Activated naive CD8-positive, alpha-beta T cell treated with anti-CD3 and anti-CD28 coated beads, Interleukin-2, amount 10 ng/mL, durations not matched to agents 7 days and 5 days (primary cell): ENCODE measurements around the gene ARHGEF19. TPM values are rescaled to one million over a fixed set of nuclear protein-coding genes. Genes with fewer than 3 reads are reported as not detected.
A peak's percentile ranks its signal among the peaks of the same experiment; 100 is the strongest.

Experiments
- ATAC-seq: fragments of 150-1000 bp; cut with Tn5 transposase; one replicate; pipeline ENCODE4 v1.10.0; 2021; ENCODE audit warnings: low read depth, moderate library complexity
- POLR2A ChIA-PET: fragments of 350-600 bp; sonication (Branson Sonifier 250); formaldehyde crosslinking; loops from one replicate; lab custom pipeline; 2021; ENCODE audit warnings: antibody characterized with exemption; lab: Charles Lee
- DNase-seq: peaks from one replicate; pipeline ENCODE4 v3.0.0; 2021
- H3K27ac Mint-ChIP-seq: one replicate; pipeline ENCODE4 v1.8.0; 2022; ENCODE audit warnings: mild to moderate bottlenecking, mixed read lengths
- H3K27me3 Mint-ChIP-seq: one replicate; pipeline ENCODE4 v1.8.0; 2022; ENCODE audit warnings: mild to moderate bottlenecking, moderate library complexity, mixed read lengths
- H3K36me3 Mint-ChIP-seq: one replicate; pipeline ENCODE4 v1.8.0; 2021; ENCODE audit warnings: mild to moderate bottlenecking, mixed read lengths
- H3K4me1 Mint-ChIP-seq: one replicate; pipeline ENCODE4 v1.8.0; 2021; ENCODE audit warnings: mixed read lengths
- H3K4me3 Mint-ChIP-seq: one replicate; pipeline ENCODE4 v1.8.0; 2022; ENCODE audit warnings: mild to moderate bottlenecking, moderate library complexity, mixed read lengths
- H3K9me3 Mint-ChIP-seq: one replicate; pipeline ENCODE4 v1.8.0; 2021; ENCODE audit warnings: mixed read lengths
- total RNA-seq, 2 experiments: library from RNA; stranded (reverse); gene quantifications; one replicate each; pipeline ENCODE4 v1.2.3, GENCODE V29; 2021

ARHGEF19 gene
- total RNA-seq, 2 experiments from 2014 or later, result 7.5 to 10.2 TPM

GRCh38 chr1:16237343-16237830 is 24.9 kb upstream of the ARHGEF19 start:
- H3K4me3 Mint-ChIP-seq, result peak overlapping the region; percentile 93
- H3K27ac Mint-ChIP-seq, result peak overlapping the region; percentile 87
- H3K36me3 Mint-ChIP-seq, result no peaks in the 10 kb centered on the region
- H3K9me3 Mint-ChIP-seq, result no peaks in the 10 kb centered on the region
- ATAC-seq, result no peak
- DNase-seq, result no peak
- H3K27me3 Mint-ChIP-seq, result no peaks in the 10 kb centered on the region
- POLR2A ChIA-PET, result interaction anchor here (1.2 to 3.0 kb wide), 4 partner anchors 20 to 31 kb away, joined by 4 to 12 read pairs (median 8); no protein-coding TSS in a partner anchor
- H3K4me1 Mint-ChIP-seq, result peaks cover 22% of the 10 kb centered on the region

GRCh38 chr1:16236511-16237342 is 24.3 kb upstream of the ARHGEF19 start, which contains the start of gene CPLANE2:
CPLANE2 (minus strand) TSS chr1:16237183; CDS start chr1:16236742, 441 bp downstream.
- peak; percentile 97 for DNase-seq
- Mint-ChIP-seq H3K4me3 (peak within 1 kb of the TSS; percentile 93), H3K27me3 (no peaks in the 10 kb centered on the region), H3K36me3 (no peaks in the 10 kb centered on the region), H3K9me3 (no peaks in the 10 kb centered on the region), H3K4me1 (peaks cover 22% of the 10 kb centered on the region), H3K27ac (peak within 1 kb of the TSS; percentile 87)
- POLR2A ChIA-PET, result interaction anchor here (1.4 to 3.0 kb wide), 3 partner anchors 20 to 30 kb away, joined by 7 to 12 read pairs (median 9); no protein-coding TSS in a partner anchor
- peak; percentile 90 for ATAC-seq

DNA sequence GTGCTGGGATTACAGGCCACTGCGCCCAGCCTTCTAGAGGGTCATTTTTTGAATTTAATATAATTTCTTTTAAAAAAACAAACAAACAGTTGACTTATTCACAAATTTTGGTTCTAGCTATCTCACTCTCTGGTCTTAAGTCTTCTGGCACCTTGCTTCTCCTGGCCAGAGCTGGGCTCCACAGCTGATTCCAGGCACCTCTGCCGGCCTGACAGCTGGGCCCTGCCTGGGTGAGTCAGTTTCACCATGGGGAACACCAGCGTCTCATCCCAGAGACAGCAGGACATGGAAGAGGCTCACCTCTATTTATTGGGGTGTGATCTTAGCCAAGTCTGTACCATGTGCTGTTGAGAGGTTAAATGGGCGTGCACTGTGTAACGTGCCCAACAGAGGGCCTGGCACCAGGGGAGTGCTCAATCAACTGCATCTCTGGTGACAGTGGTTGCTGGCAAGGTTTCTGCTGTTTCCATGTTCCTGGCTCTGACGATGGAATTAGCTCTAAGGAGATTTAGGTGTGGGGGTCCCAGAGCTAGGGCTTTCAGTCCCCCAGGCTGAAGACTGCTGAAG is 23.6 kb upstream of the ARHGEF19 start:
- peak; percentile 46 for ATAC-seq
- H3K4me3 Mint-ChIP-seq, result peak overlapping the region; percentile 93
- H3K9me3 Mint-ChIP-seq, result no peaks in the 10 kb centered on the region
- H3K27me3 Mint-ChIP-seq, result no peaks in the 10 kb centered on the region
- peak overlapping the region; percentile 87 for H3K27ac Mint-ChIP-seq
- POLR2A ChIA-PET, result interaction anchor here (3.0 kb wide), 1 partner anchor 29 kb away, joined by 12 read pairs; no protein-coding TSS in a partner anchor
- DNase-seq, result no peak
- peaks cover 22% of the 10 kb centered on the region for H3K4me1 Mint-ChIP-seq
- H3K36me3 Mint-ChIP-seq, result no peaks in the 10 kb centered on the region

DNA sequence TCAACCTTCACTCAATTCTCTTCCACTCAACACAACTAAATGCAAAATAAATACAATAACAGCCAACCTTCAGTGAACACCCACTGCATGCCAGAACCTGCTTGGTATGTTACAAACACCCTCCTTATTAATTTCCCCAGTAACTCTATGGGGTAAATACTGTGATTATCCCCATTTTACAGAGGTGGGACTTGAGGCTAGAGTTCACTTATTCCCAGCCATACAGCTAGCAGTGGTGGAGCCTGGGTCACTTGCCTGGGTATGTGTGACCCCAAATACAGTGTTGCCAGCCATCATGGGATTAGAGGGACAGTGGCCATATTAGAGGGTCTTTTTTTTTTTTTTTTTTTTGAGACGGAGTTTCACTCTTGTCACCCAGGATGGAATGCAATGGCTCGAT is 22.9 kb upstream of the ARHGEF19 start:
- no peak for ATAC-seq
- H3K4me3 Mint-ChIP-seq, result no peak overlapping the region
- H3K27me3 Mint-ChIP-seq, result no peaks in the 10 kb centered on the region
- H3K9me3 Mint-ChIP-seq, result no peaks in the 10 kb centered on the region
- DNase-seq, result no peak
- POLR2A ChIA-PET, result interaction anchor here (3.0 kb wide), 1 partner anchor 29 kb away, joined by 12 read pairs; no protein-coding TSS in a partner anchor
- H3K27ac Mint-ChIP-seq, result no peak overlapping the region
- H3K36me3 Mint-ChIP-seq, result no peaks in the 10 kb centered on the region
- peaks cover 22% of the 10 kb centered on the region for H3K4me1 Mint-ChIP-seq

DNA sequence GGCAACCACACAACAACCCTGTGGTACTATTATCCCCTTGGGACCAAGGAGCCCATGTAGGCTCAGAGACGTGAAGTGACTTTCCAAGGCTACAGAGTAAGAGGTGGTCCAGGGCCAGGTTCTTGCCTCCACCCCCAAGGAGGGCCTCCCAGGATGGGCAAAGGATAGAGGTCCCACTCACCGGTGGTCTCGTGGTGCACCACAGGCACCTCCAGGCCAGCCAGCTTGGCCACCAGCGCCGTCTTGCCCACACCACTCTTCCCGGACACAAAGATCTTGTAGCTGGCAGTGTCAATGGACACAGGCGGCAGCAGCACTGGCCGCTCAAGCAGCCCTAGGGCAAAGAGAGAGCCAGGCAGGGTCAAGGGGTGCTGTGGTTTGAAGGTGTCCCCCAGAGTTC is 21.0 kb upstream of the ARHGEF19 start:
- ATAC-seq (no peak), DNase-seq (no peak)
- Mint-ChIP-seq H3K27ac (no peak overlapping the region), H3K27me3 (peaks cover 3% of the 10 kb centered on the region), H3K9me3 (no peaks in the 10 kb centered on the region), H3K4me1 (peaks cover 17% of the 10 kb centered on the region), H3K4me3 (no peak overlapping the region), H3K36me3 (no peaks in the 10 kb centered on the region)
- POLR2A ChIA-PET, result no interaction called here

- POLR2A ChIA-PET, result no interaction called here
- Mint-ChIP-seq H3K27ac (no peak overlapping the region), H3K4me1 (peaks cover 12% of the 10 kb centered on the region), H3K27me3 (peaks cover 15% of the 10 kb centered on the region), H3K36me3 (peaks cover 1% of the 10 kb centered on the region), H3K4me3 (no peak overlapping the region), H3K9me3 (no peaks in the 10 kb centered on the region)
- ATAC-seq, result no peak
- DNase-seq, result no peak
Observed at GRCh38 chr1:16232316-16232710, 19.9 kb upstream of the ARHGEF19 start.

DNA sequence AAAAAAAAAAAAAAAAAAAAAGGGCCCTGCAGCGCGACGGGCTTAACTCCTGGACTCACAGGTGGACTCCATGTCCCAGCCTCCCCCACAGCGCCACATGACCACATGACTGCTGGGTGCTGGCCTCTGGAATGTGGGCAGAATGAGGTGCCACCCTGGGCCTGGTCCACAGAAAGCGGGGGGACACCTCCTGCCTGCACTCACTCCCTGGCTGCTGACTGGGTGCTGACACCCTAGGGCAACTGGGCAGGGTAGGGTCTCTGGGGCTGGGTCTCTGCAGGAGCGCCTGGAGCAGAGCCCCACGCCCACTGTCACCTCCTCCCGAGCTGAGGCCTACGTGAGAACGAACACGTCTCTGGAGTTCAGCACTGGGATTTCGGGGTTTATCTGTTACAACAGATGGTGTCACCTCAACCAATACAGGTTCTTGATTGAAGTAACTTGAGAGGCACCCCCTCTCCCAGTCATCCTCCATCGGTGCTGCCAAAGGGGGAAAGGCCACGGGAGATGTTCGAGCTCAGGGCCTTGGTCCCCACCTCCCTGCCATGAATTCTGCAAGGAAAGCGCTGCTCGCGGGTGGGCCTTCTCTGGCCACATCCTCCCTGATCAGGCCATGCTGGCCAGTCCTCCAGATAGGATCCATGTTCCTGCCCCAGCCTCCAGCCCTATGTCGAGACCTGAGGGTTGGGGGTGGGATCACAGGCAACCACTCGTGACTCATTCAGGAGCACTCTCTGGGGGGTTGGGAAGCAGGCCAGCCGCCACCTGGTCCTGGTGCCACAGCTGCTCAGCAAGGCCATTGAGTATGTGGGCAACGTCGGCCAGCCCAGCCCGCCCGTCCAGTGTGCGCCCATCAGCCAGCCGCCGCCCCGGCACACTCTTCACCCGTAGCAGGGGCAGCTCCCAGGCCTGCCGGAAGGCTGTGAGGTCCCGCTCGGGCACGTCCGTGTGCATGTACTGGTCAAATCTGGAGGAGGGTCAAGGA is 19.2 kb upstream of the ARHGEF19 start:
- H3K9me3 Mint-ChIP-seq, result no peaks in the 10 kb centered on the region
- ATAC-seq (no peak), DNase-seq (no peak)
- no peak overlapping the region for H3K27ac Mint-ChIP-seq
- H3K4me1 Mint-ChIP-seq, result peaks cover 9% of the 10 kb centered on the region
- POLR2A ChIA-PET, result interaction anchor here (0.6 kb wide), 2 partner anchors 9 to 25 kb away, joined by 4 to 8 read pairs; no protein-coding TSS in a partner anchor
- H3K36me3 Mint-ChIP-seq, result peaks cover 1% of the 10 kb centered on the region
- peaks cover 18% of the 10 kb centered on the region for H3K27me3 Mint-ChIP-seq
- no peak overlapping the region for H3K4me3 Mint-ChIP-seq

- peaks cover 4% of the 10 kb centered on the region for H3K4me1 Mint-ChIP-seq
- no peaks in the 10 kb centered on the region for H3K9me3 Mint-ChIP-seq
- ATAC-seq (no peak), DNase-seq (no peak)
- H3K27ac Mint-ChIP-seq, result no peak overlapping the region
- H3K27me3 Mint-ChIP-seq, result peaks cover 27% of the 10 kb centered on the region
- peaks cover 1% of the 10 kb centered on the region for H3K36me3 Mint-ChIP-seq
- POLR2A ChIA-PET, result interaction anchor here (0.6 kb wide), 1 partner anchor 24 kb away, joined by 4 read pairs; no protein-coding TSS in a partner anchor
- no peak overlapping the region for H3K4me3 Mint-ChIP-seq
Observed at GRCh38 chr1:16230744-16231143, 18.3 kb upstream of the ARHGEF19 start.

DNA sequence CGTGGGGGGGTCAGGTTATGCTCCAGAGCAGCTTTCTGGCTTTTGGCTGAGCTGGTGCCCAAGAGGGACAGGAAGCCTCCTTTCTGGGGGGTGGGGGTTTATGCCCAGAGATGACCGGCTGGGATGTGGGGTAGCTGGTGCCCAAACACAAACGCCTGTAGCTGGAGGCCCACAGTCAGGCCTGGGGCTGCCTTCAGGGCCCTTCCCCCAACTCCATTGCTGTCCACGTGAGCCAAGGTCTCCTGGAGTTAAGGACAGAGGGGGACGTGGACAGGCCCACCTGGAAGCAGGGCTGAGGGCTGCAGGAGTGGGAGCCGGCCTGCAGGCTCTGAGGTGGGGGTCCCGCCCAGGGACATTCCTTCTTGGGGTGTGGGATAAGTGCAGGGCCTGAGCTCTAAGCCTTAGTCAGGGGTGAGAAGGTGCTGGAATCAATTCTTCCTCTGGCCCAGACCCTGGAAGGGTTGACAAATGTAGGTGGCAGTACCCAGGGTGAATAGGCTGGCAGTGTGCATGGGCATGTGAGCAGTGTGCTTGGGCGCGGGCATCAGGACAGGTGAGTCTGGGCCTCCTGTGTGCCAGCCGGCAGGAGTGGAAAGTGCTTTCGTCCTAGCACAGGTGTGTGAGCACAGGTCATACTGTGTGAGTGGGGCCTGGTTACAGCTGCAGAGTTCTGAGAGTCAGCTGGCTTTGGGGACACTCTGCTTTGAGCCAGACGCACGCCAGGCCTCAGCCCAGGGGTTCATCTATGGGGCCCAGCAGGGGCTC is 17.7 kb upstream of the ARHGEF19 start:
- DNase-seq (no peak), ATAC-seq (no peak)
- POLR2A ChIA-PET, result interaction anchor here (1.4 kb wide), 1 partner anchor 13 kb away, joined by 3 read pairs; no protein-coding TSS in a partner anchor
- Mint-ChIP-seq H3K4me3 (no peak overlapping the region), H3K9me3 (no peaks in the 10 kb centered on the region), H3K27ac (no peak overlapping the region), H3K36me3 (peaks cover 1% of the 10 kb centered on the region), H3K27me3 (peaks cover 28% of the 10 kb centered on the region), H3K4me1 (peaks cover under 1% of the 10 kb centered on the region)

DNA sequence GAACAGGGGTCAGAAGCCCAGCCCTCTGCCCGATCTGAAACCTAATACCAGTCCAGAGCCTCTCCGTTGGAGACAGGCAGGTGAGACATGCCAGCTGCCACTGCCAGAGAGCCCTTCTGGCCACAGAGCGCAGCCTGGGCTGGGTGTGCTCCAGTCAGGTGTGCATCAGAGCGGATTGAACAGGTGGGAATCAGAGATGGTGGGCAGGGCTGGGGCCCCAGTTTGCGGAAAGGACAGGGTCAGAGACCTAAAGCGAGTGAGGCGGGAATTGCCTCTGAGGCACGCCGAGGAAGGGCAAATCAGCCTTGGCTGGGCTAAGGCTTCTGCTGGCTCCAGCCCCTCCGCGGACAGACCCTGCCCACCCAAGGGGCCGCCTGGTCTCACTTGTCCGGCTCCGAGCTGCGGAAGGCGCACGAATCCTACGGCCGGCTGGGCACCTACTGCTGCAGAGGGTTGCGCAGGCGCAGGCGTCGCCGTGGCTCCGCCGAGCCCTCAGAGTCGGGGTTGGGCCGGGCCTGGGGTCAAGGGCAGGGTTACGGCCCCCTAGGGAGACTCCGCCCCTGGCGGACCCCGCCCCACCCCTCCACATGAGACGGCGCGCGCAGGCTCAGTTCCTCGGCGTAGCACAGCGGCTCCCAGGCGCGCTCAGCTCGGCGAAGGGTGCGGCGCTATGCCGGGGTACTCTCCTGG is 14.2 kb upstream of the ARHGEF19 start:
- no peaks in the 10 kb centered on the region for H3K9me3 Mint-ChIP-seq
- POLR2A ChIA-PET, result no interaction called here
- ATAC-seq (no peak), DNase-seq (no peak)
- peaks cover 33% of the 10 kb centered on the region for H3K27me3 Mint-ChIP-seq
- no peak overlapping the region for H3K27ac Mint-ChIP-seq
- peaks cover 1% of the 10 kb centered on the region for H3K36me3 Mint-ChIP-seq
- no peak overlapping the region for H3K4me3 Mint-ChIP-seq
- no peaks in the 10 kb centered on the region for H3K4me1 Mint-ChIP-seq

DNA sequence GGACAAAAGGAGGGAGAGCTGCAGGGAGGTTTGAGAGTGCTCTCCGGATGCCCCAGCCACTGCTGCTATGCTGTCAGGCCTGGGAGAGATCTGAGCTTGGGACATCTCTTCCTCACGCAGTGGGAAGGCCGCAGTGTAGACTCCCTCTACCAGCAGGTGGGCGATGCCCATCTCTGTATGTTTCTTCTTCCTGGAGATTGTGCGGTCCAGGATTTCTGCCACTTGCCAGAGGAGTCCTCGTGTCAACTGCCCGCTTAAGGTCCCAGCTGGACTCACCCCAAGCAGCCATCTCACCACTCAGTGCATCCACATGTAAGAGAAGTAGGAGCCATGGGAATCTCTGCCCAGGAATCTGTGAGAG is 13.7 kb upstream of the ARHGEF19 start:
- H3K4me1 Mint-ChIP-seq, result no peaks in the 10 kb centered on the region
- DNase-seq (no peak), ATAC-seq (no peak)
- peaks cover 35% of the 10 kb centered on the region for H3K27me3 Mint-ChIP-seq
- H3K4me3 Mint-ChIP-seq, result no peak overlapping the region
- H3K36me3 Mint-ChIP-seq, result peaks cover 1% of the 10 kb centered on the region
- H3K9me3 Mint-ChIP-seq, result peaks cover 2% of the 10 kb centered on the region
- H3K27ac Mint-ChIP-seq, result no peak overlapping the region
- POLR2A ChIA-PET, result no interaction called here

- no peak for ATAC-seq
- POLR2A ChIA-PET, result no interaction called here
- Mint-ChIP-seq H3K9me3 (peaks cover 2% of the 10 kb centered on the region), H3K27me3 (peaks cover 37% of the 10 kb centered on the region), H3K4me3 (no peak overlapping the region), H3K27ac (no peak overlapping the region), H3K36me3 (peaks cover 1% of the 10 kb centered on the region), H3K4me1 (peaks cover 8% of the 10 kb centered on the region)
- no peak for DNase-seq
Observed at GRCh38 chr1:16224472-16224871, 12.0 kb upstream of the ARHGEF19 start.
